ENCODE results near the gene ERICH4.

GRCh38 chr19:41421314-41421713, 21.6 kb upstream of the ERICH4 start:
- TF ChIP-seq EZH2 (IDR thresholded peaks at IDR 0.05; ENCODE audit: low read depth, unreplicated experiment) = no peak
- no peak for TF ChIP-seq POLR2AphosphoS5 (IDR thresholded peaks at IDR 0.05; ENCODE audit: low read depth)
- no peak for TF ChIP-seq CTCF (conservative IDR thresholded peaks at IDR 0.05; ENCODE audit: low read depth in 2 of 2)

All from GM23338 (cell line).